ENCODE results near the gene EIF4A3.

EIF4A3 gene

GRCh38 chr17:80147035-80147822, at the start of gene EIF4A3:
EIF4A3 (minus strand) TSS chr17:80147128; CDS start chr17:80146961, 167 bp downstream.
- in situ Hi-C loops (cut with MboI; ENCODE audit: low sequenced_read_pairs) = no loop called here

- in situ Hi-C loops (cut with MboI; ENCODE audit: low sequenced_read_pairs) = loop anchor here (10.0 kb wide), 1 partner anchor 168 kb away; no protein-coding TSS in a partner anchor
These were observed 49.7 kb upstream of the EIF4A3 start for GRCh38 chr17:80196652-80197051.

- in situ Hi-C loops (cut with MboI; ENCODE audit: low sequenced_read_pairs) = loop anchor here (10.0 kb wide), 1 partner anchor 169 kb away; no protein-coding TSS in a partner anchor
These were observed 49.0 kb upstream of the EIF4A3 start for GRCh38 chr17:80195671-80196529.

- in situ Hi-C loops (cut with MboI; ENCODE audit: low sequenced_read_pairs) = loop anchor here (10.0 kb wide), 1 partner anchor 170 kb away; no protein-coding TSS in a partner anchor
These were observed 48.2 kb upstream of the EIF4A3 start for GRCh38 chr17:80195141-80195540.

- in situ Hi-C loops (cut with MboI; ENCODE audit: low sequenced_read_pairs) = loop anchor here (10.0 kb wide), 1 partner anchor 173 kb away; no protein-coding TSS in a partner anchor
These were observed 45.1 kb upstream of the EIF4A3 start for GRCh38 chr17:80191865-80192661.

GRCh38 chr17:80191192-80191591, 44.3 kb upstream of the EIF4A3 start:
- in situ Hi-C loops (cut with MboI; ENCODE audit: low sequenced_read_pairs) = loop anchor here (10.0 kb wide), 1 partner anchor 174 kb away; no protein-coding TSS in a partner anchor

- in situ Hi-C loops (cut with MboI; ENCODE audit: low sequenced_read_pairs) = loop anchor here (10.0 kb wide), 1 partner anchor 174 kb away; no protein-coding TSS in a partner anchor
These were observed 43.8 kb upstream of the EIF4A3 start for GRCh38 chr17:80190716-80191115.

GRCh38 chr17:80189611-80190010, 42.7 kb upstream of the EIF4A3 start:
- in situ Hi-C loops (cut with MboI; ENCODE audit: low sequenced_read_pairs) = loop anchor here (10.0 kb wide), 1 partner anchor 175 kb away; no protein-coding TSS in a partner anchor

DNA sequence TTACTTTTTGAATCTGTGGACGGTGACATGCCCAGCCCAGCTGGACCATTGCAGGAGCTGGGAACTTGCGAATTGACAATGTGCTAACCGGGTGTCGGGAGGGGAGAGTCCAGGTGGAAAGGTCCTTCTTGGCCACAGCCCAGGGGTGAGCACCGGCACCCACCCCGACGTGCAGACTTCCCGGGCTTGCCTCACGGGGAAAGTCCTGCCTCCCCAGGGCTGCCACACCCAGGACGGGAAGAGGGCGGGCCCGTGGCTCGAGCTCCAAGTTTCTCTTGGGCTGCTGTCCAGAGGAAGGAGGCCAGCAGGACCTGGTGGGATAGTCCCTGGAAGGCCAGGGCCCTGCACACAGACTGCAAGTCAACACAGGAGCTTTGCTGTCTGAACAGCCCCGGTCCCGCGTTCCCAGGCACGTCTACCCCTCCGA, 40.6 kb upstream of the EIF4A3 start:
- in situ Hi-C loops (cut with MboI; ENCODE audit: low sequenced_read_pairs) = no loop called here

DNA sequence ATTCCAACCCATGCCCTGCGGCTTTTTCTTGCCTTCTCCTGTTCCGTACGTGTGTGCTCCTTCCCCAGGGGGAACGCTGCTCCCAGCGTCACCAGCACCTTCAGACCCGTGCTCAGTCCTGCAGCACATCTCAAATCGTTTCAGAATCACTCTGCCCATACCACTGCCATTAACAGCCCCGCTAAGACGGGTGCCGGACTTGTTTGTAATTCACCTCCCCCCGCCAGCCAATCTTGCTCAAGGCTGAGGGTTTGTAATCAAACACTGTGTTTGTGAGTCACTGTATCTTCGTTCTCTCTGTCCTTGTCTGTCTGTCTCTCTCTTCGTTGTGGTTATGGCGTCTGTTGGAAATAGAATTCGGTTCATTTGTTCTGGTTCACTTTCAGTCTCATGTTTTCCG, 40.2 kb upstream of the EIF4A3 start:
- in situ Hi-C loops (cut with MboI; ENCODE audit: low sequenced_read_pairs) = no loop called here

GRCh38 chr17:80185968-80186367, 39.0 kb upstream of the EIF4A3 start:
- in situ Hi-C loops (cut with MboI; ENCODE audit: low sequenced_read_pairs) = no loop called here

GRCh38 chr17:80184423-80184714, 37.4 kb upstream of the EIF4A3 start:
- in situ Hi-C loops (cut with MboI; ENCODE audit: low sequenced_read_pairs) = no loop called here

DNA sequence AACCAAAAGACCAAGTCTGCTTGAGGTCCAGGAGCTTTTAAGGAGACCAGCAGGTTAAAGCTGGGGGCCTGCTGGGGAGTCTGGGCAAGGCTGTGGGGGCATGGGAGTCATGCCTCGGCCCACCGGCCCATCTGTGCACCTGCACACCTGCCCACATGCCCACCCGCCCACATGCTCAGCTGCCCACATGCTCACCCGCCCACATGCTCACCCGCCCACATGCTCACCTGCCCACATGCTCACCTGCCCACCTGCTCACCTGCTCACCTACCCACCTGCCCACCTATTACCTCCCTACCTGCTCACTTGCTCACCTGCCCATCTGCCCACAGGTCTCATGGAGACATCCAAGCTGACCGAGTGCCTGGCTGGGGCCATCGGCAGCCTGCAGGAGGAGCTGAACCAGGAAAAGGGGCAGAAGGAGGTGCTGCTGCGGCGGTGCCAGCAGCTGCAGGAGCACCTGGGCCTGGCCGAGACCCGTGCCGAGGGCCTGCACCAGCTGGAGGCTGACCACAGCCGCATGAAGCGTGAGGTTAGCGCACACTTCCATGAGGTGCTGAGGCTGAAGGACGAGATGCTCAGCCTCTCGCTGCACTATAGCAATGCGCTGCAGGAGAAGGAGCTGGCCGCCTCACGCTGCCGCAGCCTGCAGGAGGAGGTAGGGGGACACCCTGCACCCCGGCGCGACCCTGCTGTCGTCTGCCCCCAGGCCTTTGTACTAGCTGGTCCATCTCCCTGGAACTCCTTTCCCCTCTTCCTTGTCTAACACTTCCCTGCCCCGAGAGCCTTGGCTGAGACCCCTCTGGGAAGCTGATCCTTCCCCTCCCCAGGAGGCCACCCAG, 36.9 kb upstream of the EIF4A3 start:
- in situ Hi-C loops (cut with MboI; ENCODE audit: low sequenced_read_pairs) = no loop called here

GRCh38 chr17:80182845-80183223, 35.9 kb upstream of the EIF4A3 start:
- in situ Hi-C loops (cut with MboI; ENCODE audit: low sequenced_read_pairs) = no loop called here

- in situ Hi-C loops (cut with MboI; ENCODE audit: low sequenced_read_pairs) = no loop called here
These were observed 35.4 kb upstream of the EIF4A3 start for GRCh38 chr17:80182118-80182844.

DNA sequence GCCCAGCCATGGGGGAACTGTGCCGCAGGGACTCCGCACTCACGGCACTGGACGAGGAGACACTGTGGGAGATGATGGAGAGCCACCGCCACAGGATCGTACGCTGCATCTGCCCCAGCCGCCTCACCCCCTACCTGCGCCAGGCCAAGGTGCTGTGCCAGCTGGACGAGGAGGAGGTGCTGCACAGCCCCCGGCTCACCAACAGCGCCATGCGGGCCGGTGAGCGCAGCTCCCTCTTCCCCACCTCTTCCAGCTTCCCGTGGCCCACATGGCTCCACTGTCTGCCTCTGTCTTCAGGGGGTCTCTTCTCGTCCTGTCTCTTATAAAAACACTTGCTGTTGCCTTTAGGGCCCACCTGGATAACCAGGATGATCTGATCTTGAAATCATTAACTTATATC, 34.5 kb upstream of the EIF4A3 start:
- in situ Hi-C loops (cut with MboI; ENCODE audit: low sequenced_read_pairs) = no loop called here

DNA sequence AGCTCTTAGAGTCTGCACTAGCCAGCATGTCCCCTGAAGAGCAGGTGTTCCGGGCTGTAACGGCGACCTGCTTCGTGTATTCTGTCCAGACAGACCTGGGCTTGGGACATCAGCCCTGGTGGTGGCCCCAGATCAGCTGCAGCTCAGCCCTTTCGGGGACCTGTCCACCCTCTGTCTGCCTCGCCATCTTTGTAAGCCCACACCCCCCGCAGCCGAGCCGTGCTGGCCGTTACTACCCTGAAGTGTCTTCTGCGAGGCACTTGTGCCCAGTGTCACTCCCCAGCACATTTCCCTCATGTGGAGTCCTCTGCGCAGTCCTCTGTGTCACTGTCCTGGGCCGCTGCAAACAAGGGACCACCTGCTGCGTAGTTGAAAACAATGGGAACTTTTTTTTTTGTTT, 33.3 kb upstream of the EIF4A3 start:
- in situ Hi-C loops (cut with MboI; ENCODE audit: low sequenced_read_pairs) = no loop called here

GRCh38 chr17:80177986-80178595, 31.2 kb upstream of the EIF4A3 start:
- in situ Hi-C loops (cut with MboI; ENCODE audit: low sequenced_read_pairs) = no loop called here

- in situ Hi-C loops (cut with MboI; ENCODE audit: low sequenced_read_pairs) = no loop called here
These were observed 29.8 kb upstream of the EIF4A3 start for GRCh38 chr17:80176757-80177156.

Data from HL-60/S4 (cell line).